Smooth muscle cell of the pulmonary artery (primary cell): ENCODE data around the gene PEX1. TPM values are rescaled to one million over a fixed set of nuclear protein-coding genes. Genes with fewer than 3 reads are reported as not detected.

Source experiments
- total RNA-seq: library from RNA; depleted of rRNA; stranded (reverse); fragments of >200 nt; gene quantifications from 2 replicates; pipeline ENCODE4 v1.2.3, GENCODE V29; 2014

PEX1 gene
- total RNA-seq: 13.8 and 14.5 TPM in 2 replicates

DNA sequence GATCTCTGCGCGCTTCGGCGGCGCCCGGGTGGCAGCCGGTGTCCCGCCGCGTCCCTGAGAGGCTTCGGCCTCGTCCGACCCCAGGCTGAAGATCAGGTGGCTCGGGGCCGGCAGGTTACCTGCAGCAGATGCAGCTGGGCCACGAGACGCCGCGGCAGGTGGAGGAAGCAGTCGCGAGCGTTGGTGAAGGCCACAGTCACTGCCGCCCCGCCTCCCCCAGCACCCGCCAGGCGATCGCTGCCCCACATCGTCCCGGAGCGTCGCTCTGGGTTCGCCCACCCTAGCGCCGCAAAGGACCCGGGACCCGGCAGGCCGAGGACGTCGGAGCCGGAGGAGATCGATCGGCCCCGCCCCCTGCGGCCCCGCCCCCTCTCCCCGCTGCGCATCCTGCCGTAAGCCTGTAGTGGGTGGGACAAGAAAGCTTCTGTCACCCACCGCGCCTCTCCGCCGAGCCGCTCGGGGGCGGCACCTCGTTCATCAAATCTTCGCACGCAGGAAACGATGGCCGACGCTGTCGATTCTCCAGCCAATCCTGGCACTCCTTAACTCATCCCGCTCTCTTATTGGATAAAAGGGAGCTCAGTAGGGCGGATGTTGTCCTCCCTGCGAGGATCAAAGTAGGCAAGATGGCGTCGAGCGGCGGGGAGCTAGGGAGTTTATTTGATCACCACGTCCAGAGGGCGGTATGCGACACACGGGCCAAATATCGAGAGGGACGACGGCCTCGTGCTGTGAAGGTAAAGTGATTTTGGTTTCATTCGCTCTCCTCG lies at the start of gene PEX1, which contains the start of gene RBM48:
PEX1 (minus strand) TSS at position 333 of the 770 bp plus-strand sequence; CDS start at position 248, 85 bp downstream.
RBM48 (plus strand) TSS at position 608 of the 770 bp plus-strand sequence; CDS start at position 627, 19 bp downstream.

GRCh38 chr7:92477681-92478080 lies 50.6 kb downstream of the PEX1 start, which contains the start of gene ERVW-1:
Gene ERVW-1 (minus strand): TSS chr7:92477946. CDS start chr7:92470381, 7,565 bp downstream.

DNA sequence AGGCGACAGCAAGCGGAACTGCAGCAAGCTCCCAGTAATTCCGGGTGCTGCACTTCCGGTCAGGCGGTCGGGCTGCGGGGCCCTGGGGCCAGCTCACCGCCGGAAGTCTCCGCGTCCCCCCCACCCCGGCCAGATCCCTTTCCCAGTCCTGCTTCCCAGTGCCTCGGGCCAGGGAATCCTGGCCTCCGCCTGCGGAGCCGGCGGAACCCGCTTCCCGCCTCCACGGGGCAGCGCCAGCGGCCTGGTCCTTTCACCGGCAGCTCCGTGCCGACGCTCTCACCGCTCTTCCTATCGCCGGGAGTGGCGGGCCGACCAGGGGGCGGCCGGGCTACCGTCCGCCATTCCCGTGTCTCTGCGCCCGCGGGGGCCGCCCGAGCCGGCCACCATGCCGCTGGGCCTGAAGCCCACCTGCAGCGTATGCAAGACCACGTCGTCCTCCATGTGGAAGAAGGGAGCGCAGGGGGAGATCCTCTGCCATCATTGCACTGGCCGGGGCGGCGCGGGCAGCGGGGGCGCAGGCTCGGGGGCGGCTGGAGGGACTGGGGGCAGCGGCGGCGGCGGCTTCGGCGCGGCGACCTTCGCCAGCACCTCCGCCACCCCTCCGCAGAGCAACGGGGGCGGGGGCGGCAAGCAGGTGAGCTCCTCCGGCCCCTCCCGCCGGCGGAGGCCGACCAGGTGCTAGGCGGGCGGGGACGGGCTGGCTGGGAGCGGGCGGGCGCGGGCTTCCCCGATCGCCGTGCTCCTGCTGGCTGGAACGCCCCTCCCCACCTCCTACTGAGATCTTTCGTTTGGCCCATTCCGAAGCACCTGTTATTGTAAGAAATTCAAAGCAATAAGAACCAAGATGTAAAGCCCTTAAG lies 80.7 kb downstream of the PEX1 start, which contains the start of gene GATAD1:
GATAD1 (plus strand) TSS at position 138 of the 860 bp plus-strand sequence; CDS start at position 386, 248 bp downstream.

Other genes starting within 250 kb of the PEX1 start
- gene GATAD1, start 81.0 kb downstream of the PEX1 start, total RNA-seq: 26.1 and 27.7 TPM in 2 replicates
- gene ERVW-1, start 50.6 kb downstream of the PEX1 start, total RNA-seq: not detected in 2 replicates
- 8.1 and 8.7 TPM in 2 replicates for gene RBM48, start 275 bp upstream of the PEX1 start, total RNA-seq
- gene FAM133B, start 61.9 kb upstream of the PEX1 start, total RNA-seq: 12.2 and 12.6 TPM in 2 replicates